ACC112 (cell line): ENCODE measurements around the gene ZNF451.
A peak's percentile ranks its signal among the peaks of the same experiment; 100 is the strongest.

Source experiments
- H2AFZ ChIP-seq: fragments of 200-600 bp; sonication (generic); one replicate; pipeline ENCODE4 v1.6.0; 2017; ENCODE audit warnings: antibody characterized with exemption, low read length; ENCODE audit not compliant: unreplicated experiment
- H3K27ac ChIP-seq: fragments of 200-600 bp; sonication (generic); 2 replicates; pipeline ENCODE4 v1.5.1; 2014; ENCODE audit warnings: low read depth, mild to moderate bottlenecking, antibody characterized with exemption, low read length, moderate library complexity
- H3K27me3 ChIP-seq: fragments of 200-600 bp; sonication (generic); 2 replicates; pipeline ENCODE4 v1.6.1; 2014; ENCODE audit warnings: mild to moderate bottlenecking, antibody characterized with exemption, low read length, moderate library complexity, mixed read lengths; ENCODE audit not compliant: insufficient read depth
- H3K36me3 ChIP-seq: fragments of 200-600 bp; sonication (generic); 2 replicates; pipeline ENCODE4 v1.6.1; 2016; ENCODE audit warnings: mild to moderate bottlenecking, antibody characterized with exemption, low read length, moderate library complexity, mixed read lengths; ENCODE audit not compliant: insufficient read depth
- H3K4me1 ChIP-seq: fragments of 200-600 bp; sonication (generic); one replicate; pipeline ENCODE4 v1.6.1; 2016; ENCODE audit warnings: low read length, mixed read lengths; ENCODE audit not compliant: insufficient read depth, unreplicated experiment, control insufficient read depth
- H3K4me3 ChIP-seq: fragments of 200-600 bp; sonication (generic); 2 replicates; pipeline ENCODE4 v1.5.1; 2014; ENCODE audit warnings: mild to moderate bottlenecking, low read depth, low read length
- H3K79me2 ChIP-seq: fragments of 200-600 bp; sonication (generic); one replicate; pipeline ENCODE4 v1.6.0; 2016; ENCODE audit warnings: low read length; ENCODE audit not compliant: control insufficient read depth, unreplicated experiment, insufficient read depth

The ZNF451 gene

GRCh38 chr6:57147401-57147800 is 57.4 kb downstream of the ZNF451 start:
- Histone ChIP-seq H3K36me3 (peaks cover 42% of the 10 kb centered on the region), H3K27ac (no peak overlapping the region)

DNA sequence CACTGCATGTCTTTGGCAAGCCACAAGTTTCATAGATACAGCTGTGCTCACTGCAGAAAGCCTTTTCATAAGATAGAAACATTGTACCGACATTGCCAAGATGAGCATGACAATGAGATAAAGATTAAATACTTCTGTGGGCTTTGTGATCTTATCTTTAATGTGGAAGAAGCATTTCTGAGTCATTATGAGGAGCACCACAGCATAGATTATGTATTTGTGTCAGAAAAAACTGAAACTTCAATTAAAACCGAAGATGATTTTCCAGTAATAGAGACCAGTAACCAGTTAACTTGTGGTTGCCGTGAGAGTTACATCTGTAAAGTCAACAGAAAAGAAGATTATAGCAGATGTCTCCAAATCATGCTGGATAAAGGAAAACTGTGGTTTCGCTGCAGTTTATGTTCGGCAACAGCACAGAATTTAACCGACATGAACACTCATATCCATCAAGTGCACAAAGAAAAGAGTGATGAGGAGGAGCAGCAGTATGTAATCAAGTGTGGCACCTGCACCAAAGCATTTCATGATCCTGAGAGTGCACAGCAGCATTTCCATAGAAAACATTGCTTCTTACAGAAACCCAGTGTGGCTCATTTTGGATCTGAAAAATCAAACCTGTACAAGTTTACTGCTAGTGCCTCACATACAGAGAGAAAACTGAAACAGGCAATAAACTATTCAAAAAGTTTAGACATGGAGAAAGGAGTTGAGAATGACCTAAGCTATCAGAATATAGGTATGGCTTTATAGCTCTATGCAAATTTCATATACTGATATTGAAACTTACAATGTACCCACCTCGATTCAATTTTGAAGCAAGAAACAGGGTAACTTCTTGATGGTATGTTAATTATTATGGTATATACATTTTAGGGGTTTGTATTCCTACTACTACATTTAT is 58.2 kb downstream of the ZNF451 start:
- Histone ChIP-seq H3K36me3 (peaks cover 38% of the 10 kb centered on the region), H3K79me2 (no peaks in the 10 kb centered on the region), H3K4me3 (no peak overlapping the region), H3K27ac (no peak overlapping the region), H2AFZ (no peak overlapping the region), H3K27me3 (no peaks in the 10 kb centered on the region), H3K4me1 (no peaks in the 10 kb centered on the region)

More at GRCh38 chr6:57147401-57147800, 57.4 kb downstream of the ZNF451 start:
- Histone ChIP-seq H3K4me3 (no peak overlapping the region), H2AFZ (no peak overlapping the region), H3K27me3 (no peaks in the 10 kb centered on the region), H3K79me2 (no peaks in the 10 kb centered on the region), H3K4me1 (no peaks in the 10 kb centered on the region)

- H3K27me3 ChIP-seq = no peaks in the 10 kb centered on the region
- peaks cover 30% of the 10 kb centered on the region for H3K36me3 ChIP-seq
- H3K4me3 ChIP-seq = no peak overlapping the region
- H2AFZ ChIP-seq = no peak overlapping the region
- H3K4me1 ChIP-seq = no peaks in the 10 kb centered on the region
- no peaks in the 10 kb centered on the region for H3K79me2 ChIP-seq
- H3K27ac ChIP-seq = no peak overlapping the region
Observed at GRCh38 chr6:57158658-57159057, 68.7 kb downstream of the ZNF451 start.

GRCh38 chr6:57159127-57159526 is 69.1 kb downstream of the ZNF451 start:
- Histone ChIP-seq H3K36me3 (peaks cover 30% of the 10 kb centered on the region), H3K79me2 (no peaks in the 10 kb centered on the region), H3K27ac (no peak overlapping the region), H3K4me3 (no peak overlapping the region), H3K27me3 (no peaks in the 10 kb centered on the region), H2AFZ (no peak overlapping the region), H3K4me1 (no peaks in the 10 kb centered on the region)

- Histone ChIP-seq H3K27me3 (no peaks in the 10 kb centered on the region), H3K79me2 (no peaks in the 10 kb centered on the region), H3K4me3 (no peak overlapping the region), H3K27ac (no peak overlapping the region), H2AFZ (no peak overlapping the region), H3K36me3 (peaks cover 49% of the 10 kb centered on the region), H3K4me1 (no peaks in the 10 kb centered on the region)
Observed at GRCh38 chr6:57162028-57162427, 72.0 kb downstream of the ZNF451 start.

DNA sequence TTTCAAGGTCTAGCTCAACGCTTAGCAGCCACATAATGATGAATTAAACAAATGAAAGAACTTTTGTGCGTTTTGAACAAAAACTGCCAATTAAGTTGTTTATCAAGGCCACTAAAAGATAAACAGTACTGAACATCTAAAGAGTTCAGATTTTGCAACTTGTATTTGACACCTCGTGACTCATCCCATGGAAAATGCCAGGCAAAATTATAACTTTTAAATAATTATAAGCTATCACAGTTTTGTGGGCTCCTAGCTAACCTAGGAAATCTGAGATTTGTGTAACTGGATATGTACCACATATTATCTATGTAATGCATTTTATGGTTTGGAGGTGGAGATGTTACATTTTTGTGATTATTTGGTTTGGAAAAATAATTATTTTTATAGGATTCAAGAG is 72.5 kb downstream of the ZNF451 start:
- H3K27ac ChIP-seq = no peak overlapping the region
- no peaks in the 10 kb centered on the region for H3K79me2 ChIP-seq
- H3K4me1 ChIP-seq = no peaks in the 10 kb centered on the region
- no peak overlapping the region for H2AFZ ChIP-seq
- peaks cover 45% of the 10 kb centered on the region for H3K36me3 ChIP-seq
- no peaks in the 10 kb centered on the region for H3K27me3 ChIP-seq
- no peak overlapping the region for H3K4me3 ChIP-seq

DNA sequence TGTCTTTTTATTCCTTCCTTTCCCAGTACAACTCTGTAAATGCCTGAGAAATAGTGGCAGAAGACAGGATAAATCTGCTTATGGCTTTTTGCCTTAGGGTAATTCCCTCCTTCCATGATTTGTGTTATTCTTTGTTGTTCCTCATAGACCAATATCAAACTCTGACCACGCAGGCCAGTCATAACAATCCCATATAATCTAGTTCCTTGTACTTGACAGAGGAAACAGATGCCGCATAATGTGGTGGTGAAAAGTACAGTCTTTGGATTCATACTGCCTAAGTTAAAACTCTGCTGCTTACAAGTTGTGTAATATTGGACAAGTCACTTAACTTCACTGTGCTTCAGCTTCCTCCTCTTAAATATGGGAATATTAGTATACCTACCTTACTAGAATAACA is 74.0 kb downstream of the ZNF451 start:
- no peak overlapping the region for H3K4me3 ChIP-seq
- H3K27ac ChIP-seq = no peak overlapping the region
- no peaks in the 10 kb centered on the region for H3K27me3 ChIP-seq
- H3K4me1 ChIP-seq = no peaks in the 10 kb centered on the region
- peaks cover 45% of the 10 kb centered on the region for H3K36me3 ChIP-seq
- H2AFZ ChIP-seq = no peak overlapping the region
- no peaks in the 10 kb centered on the region for H3K79me2 ChIP-seq

- Histone ChIP-seq H3K4me3 (no peak overlapping the region), H3K27me3 (no peaks in the 10 kb centered on the region), H2AFZ (no peak overlapping the region), H3K36me3 (peaks cover 42% of the 10 kb centered on the region), H3K27ac (no peak overlapping the region), H3K79me2 (no peaks in the 10 kb centered on the region), H3K4me1 (no peaks in the 10 kb centered on the region)
Observed at GRCh38 chr6:57165080-57165479, 75.1 kb downstream of the ZNF451 start.

DNA sequence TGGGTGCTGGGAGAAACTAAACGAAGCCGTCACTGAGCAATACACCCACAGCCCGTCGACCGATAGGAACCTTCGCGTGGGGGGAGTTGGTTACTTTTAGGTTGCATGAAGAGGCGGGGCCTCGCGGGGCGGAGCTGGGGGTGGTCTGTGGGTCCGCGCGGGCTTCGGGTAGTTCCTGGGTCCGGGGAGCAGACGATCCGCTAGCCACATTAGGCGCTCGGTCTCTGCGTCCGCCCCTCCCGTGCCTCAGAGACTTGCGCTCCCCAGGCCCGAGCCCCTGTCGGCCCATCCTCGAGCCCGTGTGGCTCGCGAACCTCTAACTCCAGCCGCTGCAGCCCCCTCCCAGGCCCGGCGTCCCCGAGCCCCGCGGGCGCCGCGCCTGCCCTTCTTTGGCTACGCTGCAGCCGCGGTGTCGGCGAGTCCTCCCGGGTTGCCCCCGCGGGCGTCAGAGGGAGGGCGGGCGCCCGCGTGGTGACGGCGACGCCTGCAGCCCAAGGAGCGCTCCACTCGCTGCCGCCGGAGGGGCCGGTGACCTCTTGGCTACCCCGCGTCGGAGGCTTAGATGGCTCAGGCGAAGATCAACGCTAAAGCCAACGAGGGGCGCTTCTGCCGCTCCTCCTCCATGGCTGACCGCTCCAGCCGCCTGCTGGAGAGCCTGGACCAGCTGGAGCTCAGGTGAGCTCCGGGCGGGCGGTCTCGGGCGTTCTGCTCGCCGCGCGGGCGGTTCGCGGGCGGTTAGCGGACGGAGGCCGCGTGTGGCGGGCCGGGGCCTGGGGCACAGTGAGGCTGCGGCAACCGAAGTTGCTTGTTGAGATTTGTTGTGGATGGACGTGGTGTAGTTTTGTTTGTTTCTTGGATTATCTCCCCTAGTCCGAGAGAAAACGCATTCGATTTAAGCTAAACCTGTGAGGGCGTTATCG is 82.4 kb downstream of the ZNF451 start, which contains the start of gene BAG2:
TSS of gene BAG2 (plus strand) at position 191 of the 920 bp plus-strand sequence. CDS start at position 563, 372 bp downstream.
- H3K27me3 ChIP-seq = no peaks in the 10 kb centered on the region
- H3K4me3 ChIP-seq = peak within 1 kb of the TSS; percentile 83
- H3K27ac ChIP-seq = peak within 1 kb of the TSS; percentile 79
- H3K36me3 ChIP-seq = peaks cover 4% of the 10 kb centered on the region; the same call in 1 of the 2 replicates
- peak within 1 kb of the TSS; percentile 74 for H2AFZ ChIP-seq
- peaks cover 48% of the 10 kb centered on the region for H3K79me2 ChIP-seq
- peaks cover 26% of the 10 kb centered on the region for H3K4me1 ChIP-seq

- peaks cover 35% of the 10 kb centered on the region for H3K4me1 ChIP-seq
- peaks cover under 1% of the 10 kb centered on the region; the same call in 1 of the 2 replicates for H3K36me3 ChIP-seq
- H3K27ac ChIP-seq = peak overlapping the region; percentile 79
- no peaks in the 10 kb centered on the region for H3K27me3 ChIP-seq
- no peak overlapping the region for H2AFZ ChIP-seq
- H3K4me3 ChIP-seq = peak overlapping the region; percentile 83
- peaks cover 57% of the 10 kb centered on the region for H3K79me2 ChIP-seq
Observed at GRCh38 chr6:57173056-57173885, 83.3 kb downstream of the ZNF451 start.
